Uterus (tissue), 2 donors: ENCODE results near the gene SGPP2.

ENCODE experiments used
- POLR2A ChIP-seq, 2 donors: fragments of 450-650 bp; IDR thresholded peaks; one replicate each; pipeline ENCODE4 v1.6.1; 2016; ENCODE audit warnings: antibody characterized with exemption in 2 of 2, mild to moderate bottlenecking in 1 of 2, moderate library complexity in 1 of 2
- TF ChIP-seq, protein P1 (sequence below), 4 experiments: fragments of 200-600 bp in 2 of 4; fragments of 450-650 bp in 2 of 4; sonication (generic) in 2 of 4; IDR thresholded peaks; one replicate each; pipeline ENCODE4 v1.5.1; 2016 to 2019; ENCODE audit warnings: antibody characterized with exemption in 4 of 4, mild to moderate bottlenecking in 2 of 4, moderate library complexity in 1 of 4

DNA sequence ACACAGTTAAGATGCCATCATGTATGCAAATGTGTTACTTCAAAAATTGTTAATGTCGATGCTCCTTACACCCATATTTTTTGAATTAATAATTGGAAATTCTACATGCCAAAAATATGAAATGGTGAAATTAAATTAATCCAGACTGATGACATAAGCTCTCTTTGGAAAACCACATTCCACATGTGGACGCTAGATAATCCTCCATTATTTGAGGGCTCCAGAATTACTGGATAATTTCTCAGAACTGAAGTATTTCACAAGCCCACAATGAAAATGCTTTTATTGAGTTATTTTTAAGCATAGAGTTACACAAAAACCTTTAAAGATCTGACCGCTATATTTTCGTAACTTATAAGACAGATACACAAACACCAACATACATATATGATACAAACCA lies 183.7 kb downstream of the SGPP2 start:
- TF ChIP-seq, protein P1, sequence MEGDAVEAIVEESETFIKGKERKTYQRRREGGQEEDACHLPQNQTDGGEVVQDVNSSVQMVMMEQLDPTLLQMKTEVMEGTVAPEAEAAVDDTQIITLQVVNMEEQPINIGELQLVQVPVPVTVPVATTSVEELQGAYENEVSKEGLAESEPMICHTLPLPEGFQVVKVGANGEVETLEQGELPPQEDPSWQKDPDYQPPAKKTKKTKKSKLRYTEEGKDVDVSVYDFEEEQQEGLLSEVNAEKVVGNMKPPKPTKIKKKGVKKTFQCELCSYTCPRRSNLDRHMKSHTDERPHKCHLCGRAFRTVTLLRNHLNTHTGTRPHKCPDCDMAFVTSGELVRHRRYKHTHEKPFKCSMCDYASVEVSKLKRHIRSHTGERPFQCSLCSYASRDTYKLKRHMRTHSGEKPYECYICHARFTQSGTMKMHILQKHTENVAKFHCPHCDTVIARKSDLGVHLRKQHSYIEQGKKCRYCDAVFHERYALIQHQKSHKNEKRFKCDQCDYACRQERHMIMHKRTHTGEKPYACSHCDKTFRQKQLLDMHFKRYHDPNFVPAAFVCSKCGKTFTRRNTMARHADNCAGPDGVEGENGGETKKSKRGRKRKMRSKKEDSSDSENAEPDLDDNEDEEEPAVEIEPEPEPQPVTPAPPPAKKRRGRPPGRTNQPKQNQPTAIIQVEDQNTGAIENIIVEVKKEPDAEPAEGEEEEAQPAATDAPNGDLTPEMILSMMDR (IDR thresholded peaks at IDR 0.05): no peak
- TF ChIP-seq POLR2A (IDR thresholded peaks at IDR 0.05): no peak
